Measurements from ENCODE around the gene SENP2.

GRCh38 chr3:185630182-185630622 lies 44.1 kb downstream of the SENP2 start:
- TF ChIP-seq, protein P1, sequence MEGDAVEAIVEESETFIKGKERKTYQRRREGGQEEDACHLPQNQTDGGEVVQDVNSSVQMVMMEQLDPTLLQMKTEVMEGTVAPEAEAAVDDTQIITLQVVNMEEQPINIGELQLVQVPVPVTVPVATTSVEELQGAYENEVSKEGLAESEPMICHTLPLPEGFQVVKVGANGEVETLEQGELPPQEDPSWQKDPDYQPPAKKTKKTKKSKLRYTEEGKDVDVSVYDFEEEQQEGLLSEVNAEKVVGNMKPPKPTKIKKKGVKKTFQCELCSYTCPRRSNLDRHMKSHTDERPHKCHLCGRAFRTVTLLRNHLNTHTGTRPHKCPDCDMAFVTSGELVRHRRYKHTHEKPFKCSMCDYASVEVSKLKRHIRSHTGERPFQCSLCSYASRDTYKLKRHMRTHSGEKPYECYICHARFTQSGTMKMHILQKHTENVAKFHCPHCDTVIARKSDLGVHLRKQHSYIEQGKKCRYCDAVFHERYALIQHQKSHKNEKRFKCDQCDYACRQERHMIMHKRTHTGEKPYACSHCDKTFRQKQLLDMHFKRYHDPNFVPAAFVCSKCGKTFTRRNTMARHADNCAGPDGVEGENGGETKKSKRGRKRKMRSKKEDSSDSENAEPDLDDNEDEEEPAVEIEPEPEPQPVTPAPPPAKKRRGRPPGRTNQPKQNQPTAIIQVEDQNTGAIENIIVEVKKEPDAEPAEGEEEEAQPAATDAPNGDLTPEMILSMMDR (IDR thresholded peaks at IDR 0.05 in 8 of 11, conservative IDR thresholded peaks at IDR 0.05 in 3 of 11): no peak
- TF ChIP-seq POLR2A (IDR thresholded peaks at IDR 0.05) (no peak), POLR2AphosphoS5 (IDR thresholded peaks at IDR 0.05) (no peak)
